ENCODE measurements around the gene GGT1.
"Not testable (repeated sequence)": the region's sequence is repeated elsewhere in the genome, so short reads cannot be mapped to it uniquely, and the experiment has no call there.

GGT1 gene

GRCh38 chr22:24599958-24600715, 2.9 kb upstream of the GGT1 start:
- not testable (repeated sequence) for DNase-seq

GRCh38 chr22:24601217-24602104, 1.5 kb upstream of the GGT1 start:
- DNase-seq = no peak

- not testable (repeated sequence) for DNase-seq
These were observed 766 bp upstream of the GGT1 start for GRCh38 chr22:24602105-24602749.

- DNase-seq = peak; percentile 22
These were observed 1.0 kb downstream of the GGT1 start for GRCh38 chr22:24603770-24604629.

- not testable (repeated sequence) for DNase-seq
These were observed 3.3 kb downstream of the GGT1 start for GRCh38 chr22:24606340-24606739.

GRCh38 chr22:24607429-24607983, 4.5 kb downstream of the GGT1 start:
- peak; percentile 57 for DNase-seq

GRCh38 chr22:24608327-24608726, 5.3 kb downstream of the GGT1 start:
- not testable (repeated sequence) for DNase-seq

- not testable (repeated sequence) for DNase-seq
These were observed 6.9 kb downstream of the GGT1 start for GRCh38 chr22:24609888-24610287.

- DNase-seq = not testable (repeated sequence)
These were observed 11.8 kb downstream of the GGT1 start for GRCh38 chr22:24614794-24615193.

GRCh38 chr22:24621244-24621643, 18.3 kb downstream of the GGT1 start:
- DNase-seq = not testable (repeated sequence)

- not testable (repeated sequence) for DNase-seq
These were observed 19.6 kb downstream of the GGT1 start for GRCh38 chr22:24622596-24622995.

- DNase-seq = not testable (repeated sequence)
These were observed 24.9 kb downstream of the GGT1 start for GRCh38 chr22:24627911-24628310.

- not testable (repeated sequence) for DNase-seq
These were observed 26.1 kb downstream of the GGT1 start for GRCh38 chr22:24629069-24629468.

GRCh38 chr22:24630812-24631427, 27.9 kb downstream of the GGT1 start:
- not testable (repeated sequence) for DNase-seq

- DNase-seq = not testable (repeated sequence)
These were observed 28.6 kb downstream of the GGT1 start for GRCh38 chr22:24631430-24632122.

GRCh38 chr22:24632642-24633041, 29.6 kb downstream of the GGT1 start:
- not testable (repeated sequence) for DNase-seq

- DNase-seq = not testable (repeated sequence)
These were observed 30.4 kb downstream of the GGT1 start for GRCh38 chr22:24633231-24634023.

- DNase-seq = not testable (repeated sequence)
These were observed 31.9 kb downstream of the GGT1 start for GRCh38 chr22:24634776-24635389.

GRCh38 chr22:24636513-24636912, 33.5 kb downstream of the GGT1 start:
- not testable (repeated sequence) for DNase-seq
